HG03575 (cell line): ENCODE data around the gene PRTG.
"Not testable (repeated sequence)": the region's sequence is repeated elsewhere in the genome, so short reads cannot be mapped to it uniquely, and the experiment has no call there.

Source experiments
- ATAC-seq: cut with Tn5 transposase; IDR thresholded peaks from one replicate; pipeline ENCODE4 v1.9.1; 2021; ENCODE audit not compliant: unreplicated experiment, insufficient number of reproducible peaks, low FRiP score; ENCODE audit errors: extremely low read depth

Gene PRTG, protein sequence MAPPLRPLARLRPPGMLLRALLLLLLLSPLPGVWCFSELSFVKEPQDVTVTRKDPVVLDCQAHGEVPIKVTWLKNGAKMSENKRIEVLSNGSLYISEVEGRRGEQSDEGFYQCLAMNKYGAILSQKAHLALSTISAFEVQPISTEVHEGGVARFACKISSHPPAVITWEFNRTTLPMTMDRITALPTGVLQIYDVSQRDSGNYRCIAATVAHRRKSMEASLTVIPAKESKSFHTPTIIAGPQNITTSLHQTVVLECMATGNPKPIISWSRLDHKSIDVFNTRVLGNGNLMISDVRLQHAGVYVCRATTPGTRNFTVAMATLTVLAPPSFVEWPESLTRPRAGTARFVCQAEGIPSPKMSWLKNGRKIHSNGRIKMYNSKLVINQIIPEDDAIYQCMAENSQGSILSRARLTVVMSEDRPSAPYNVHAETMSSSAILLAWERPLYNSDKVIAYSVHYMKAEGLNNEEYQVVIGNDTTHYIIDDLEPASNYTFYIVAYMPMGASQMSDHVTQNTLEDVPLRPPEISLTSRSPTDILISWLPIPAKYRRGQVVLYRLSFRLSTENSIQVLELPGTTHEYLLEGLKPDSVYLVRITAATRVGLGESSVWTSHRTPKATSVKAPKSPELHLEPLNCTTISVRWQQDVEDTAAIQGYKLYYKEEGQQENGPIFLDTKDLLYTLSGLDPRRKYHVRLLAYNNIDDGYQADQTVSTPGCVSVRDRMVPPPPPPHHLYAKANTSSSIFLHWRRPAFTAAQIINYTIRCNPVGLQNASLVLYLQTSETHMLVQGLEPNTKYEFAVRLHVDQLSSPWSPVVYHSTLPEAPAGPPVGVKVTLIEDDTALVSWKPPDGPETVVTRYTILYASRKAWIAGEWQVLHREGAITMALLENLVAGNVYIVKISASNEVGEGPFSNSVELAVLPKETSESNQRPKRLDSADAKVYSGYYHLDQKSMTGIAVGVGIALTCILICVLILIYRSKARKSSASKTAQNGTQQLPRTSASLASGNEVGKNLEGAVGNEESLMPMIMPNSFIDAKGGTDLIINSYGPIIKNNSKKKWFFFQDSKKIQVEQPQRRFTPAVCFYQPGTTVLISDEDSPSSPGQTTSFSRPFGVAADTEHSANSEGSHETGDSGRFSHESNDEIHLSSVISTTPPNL

GRCh38 chr15:55742927-55743728 is at the start of gene PRTG:
TSS of gene PRTG (minus strand) at chr15:55743152. CDS start at chr15:55742931, 221 bp downstream.
- ATAC-seq: no peak

- ATAC-seq: no peak
These were observed 48.8 kb upstream of the PRTG start for GRCh38 chr15:55791551-55792400.

- ATAC-seq: no peak
These were observed 46.2 kb upstream of the PRTG start for GRCh38 chr15:55789066-55789660.

DNA sequence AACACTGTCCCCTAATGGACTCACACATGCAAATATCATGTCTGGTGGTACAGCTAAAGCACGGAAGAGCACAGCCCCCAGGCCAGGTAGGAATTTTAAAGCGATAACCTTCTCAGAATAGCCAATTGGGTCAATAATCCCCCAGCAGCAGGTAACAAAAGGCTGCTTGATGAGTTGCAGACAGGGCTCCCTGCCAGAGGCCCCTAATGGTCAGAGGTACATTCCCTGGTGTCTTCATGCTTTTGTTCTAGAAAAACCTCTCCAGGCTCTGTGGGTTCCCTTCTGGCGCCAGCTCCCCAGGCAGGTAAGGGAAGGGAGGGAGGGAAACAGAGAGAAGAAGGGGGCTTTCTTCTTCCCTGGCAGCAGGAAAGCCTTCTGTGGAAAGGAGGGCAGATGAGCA is 43.4 kb upstream of the PRTG start:
- no peak for ATAC-seq

DNA sequence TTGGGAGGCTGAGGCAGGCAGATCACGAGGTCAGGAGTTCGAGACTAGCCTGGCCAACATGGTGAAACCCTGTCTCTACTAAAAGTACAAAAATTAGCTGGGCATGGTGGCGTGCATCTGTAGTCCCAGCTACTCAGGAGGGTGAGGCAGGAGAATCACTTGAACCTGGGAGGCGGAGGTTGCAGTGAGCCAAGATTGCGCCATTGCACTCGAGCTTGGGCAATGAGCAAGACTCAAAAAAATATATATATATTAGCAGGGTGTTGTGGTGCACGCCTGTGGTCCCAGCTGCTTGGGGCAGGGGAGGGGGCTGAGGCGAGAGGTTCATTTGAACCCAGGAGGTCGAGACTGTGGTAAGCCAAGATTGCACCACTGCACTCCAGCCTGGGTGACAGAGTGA is 42.6 kb upstream of the PRTG start:
- ATAC-seq: not testable (repeated sequence)

- ATAC-seq: no peak
These were observed 41.3 kb upstream of the PRTG start for GRCh38 chr15:55784286-55784685.

- ATAC-seq: no peak
These were observed 39.9 kb upstream of the PRTG start for GRCh38 chr15:55782901-55783300.

DNA sequence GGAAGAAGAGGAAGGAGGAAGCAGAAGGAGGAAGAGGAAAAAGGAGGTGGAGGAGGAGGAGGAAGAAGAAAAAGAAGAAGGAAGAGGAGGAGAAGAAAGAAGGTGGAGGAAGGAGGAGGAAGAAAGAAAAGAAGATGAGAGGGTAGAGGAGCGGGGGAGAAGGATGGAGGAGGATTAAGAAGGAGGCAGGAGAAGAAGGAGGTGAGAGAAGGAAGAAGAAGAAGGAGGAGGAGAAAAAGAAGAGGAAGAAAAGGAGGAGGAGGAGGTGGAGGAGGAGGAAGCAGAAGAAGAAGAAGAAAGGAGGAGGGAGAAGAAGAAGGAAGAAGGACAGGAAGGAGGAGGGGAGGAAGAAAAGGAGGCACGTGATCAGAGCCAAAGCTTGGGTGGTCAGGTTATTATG is 37.3 kb upstream of the PRTG start:
- no peak for ATAC-seq

DNA sequence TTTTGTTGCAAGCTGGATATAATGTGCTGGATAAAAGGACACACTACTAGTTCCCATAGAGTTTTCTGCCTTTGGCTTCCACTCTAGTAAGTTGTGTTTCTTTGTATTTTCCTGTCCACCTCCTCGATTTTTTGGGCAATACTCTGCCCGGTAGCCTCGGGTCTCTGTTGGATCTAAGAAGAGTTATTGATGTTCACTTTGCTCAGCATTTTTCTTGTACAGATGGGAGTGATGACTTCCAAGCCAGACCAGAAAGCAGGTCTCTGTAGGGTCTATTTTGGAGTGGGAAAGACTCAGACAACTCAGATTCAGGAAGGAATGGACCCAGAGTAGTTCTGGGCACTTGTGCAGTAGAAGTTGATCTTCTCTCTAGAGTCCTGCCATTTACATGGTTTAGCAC is 36.0 kb upstream of the PRTG start:
- ATAC-seq: no peak

DNA sequence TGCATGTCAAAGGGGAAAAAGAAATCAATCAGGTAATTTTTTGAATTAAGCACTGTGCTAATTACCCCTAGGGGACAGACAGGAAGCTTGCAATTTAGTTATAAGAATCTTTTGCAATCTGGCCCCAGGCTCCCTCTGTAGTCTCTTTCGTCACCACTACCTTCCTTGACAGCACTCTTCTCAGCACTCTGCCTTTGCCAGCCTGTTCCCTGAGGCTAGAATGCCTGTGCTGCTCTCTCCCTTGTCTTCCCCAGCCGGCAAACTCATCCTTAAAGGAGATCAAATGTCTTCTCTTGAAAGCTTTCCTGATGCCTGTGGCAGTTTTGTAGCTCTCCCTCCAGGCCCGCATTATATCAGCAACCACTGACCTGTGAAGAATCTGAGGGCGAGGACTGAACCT is 32.4 kb upstream of the PRTG start:
- ATAC-seq: no peak

DNA sequence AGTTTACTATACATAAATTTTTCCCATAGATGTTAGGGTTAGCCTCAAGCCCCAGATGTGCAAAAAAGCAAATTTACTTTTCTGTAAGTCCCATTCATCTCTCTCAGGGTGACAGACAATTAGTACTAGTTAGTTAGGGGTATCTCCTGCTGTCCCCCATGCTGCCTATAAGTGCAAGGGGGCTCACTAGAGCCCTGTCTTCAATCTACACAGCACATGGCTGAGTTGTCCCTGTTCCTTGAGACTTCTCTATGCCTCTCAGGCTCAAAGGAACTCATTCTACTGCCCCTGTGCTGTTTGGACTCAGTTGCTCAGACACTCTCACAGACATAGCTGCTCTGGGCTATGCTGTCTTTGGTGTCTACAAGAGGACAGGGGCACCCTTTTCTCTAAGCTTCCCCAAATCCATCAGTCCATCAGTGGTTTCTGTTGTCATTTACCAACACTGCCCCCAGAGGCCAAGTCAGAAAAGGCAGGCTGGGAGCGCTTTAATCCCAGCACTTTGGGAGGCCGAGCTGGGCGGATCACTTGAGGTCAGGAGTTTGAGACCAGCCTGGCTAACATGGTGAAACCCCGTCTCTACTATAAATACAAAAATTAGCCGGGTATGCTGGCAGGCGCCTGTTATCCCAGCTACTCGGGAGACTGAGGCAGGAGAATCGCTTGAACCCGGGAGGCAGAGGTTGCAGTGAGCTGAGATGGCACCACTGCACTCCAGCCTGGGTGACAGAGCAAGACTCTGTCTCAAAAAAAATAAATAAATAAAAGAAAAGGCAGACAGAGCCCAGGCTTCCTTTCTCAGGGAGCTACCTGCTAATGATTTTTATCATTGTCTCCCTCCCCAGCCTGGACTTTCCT is 31.4 kb upstream of the PRTG start:
- ATAC-seq: no peak

DNA sequence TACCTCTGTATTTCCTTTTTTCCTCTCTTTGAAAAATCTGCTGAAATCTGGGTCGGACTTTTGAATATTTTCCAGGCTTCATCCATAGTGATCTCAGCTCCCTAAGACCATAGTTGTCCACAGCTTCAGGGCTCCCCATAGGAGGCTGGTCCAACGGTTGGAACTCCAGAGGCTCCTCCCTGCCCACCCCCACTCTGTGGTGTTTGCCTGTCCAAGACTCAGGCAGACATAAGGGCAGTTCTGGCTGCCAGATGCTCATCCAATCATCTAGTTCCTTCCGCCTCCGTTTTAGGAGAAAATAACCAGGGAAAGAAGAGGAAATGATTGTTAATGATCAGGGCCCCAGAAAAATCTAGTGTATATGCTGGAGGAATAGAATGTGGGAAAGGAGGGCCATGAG is 27.9 kb upstream of the PRTG start:
- no peak for ATAC-seq

- ATAC-seq: no peak
These were observed 27.3 kb upstream of the PRTG start for GRCh38 chr15:55770261-55770660.

GRCh38 chr15:55768670-55769185 is 25.8 kb upstream of the PRTG start:
- ATAC-seq: no peak

- ATAC-seq: no peak
These were observed 23.7 kb upstream of the PRTG start for GRCh38 chr15:55766676-55767075.

DNA sequence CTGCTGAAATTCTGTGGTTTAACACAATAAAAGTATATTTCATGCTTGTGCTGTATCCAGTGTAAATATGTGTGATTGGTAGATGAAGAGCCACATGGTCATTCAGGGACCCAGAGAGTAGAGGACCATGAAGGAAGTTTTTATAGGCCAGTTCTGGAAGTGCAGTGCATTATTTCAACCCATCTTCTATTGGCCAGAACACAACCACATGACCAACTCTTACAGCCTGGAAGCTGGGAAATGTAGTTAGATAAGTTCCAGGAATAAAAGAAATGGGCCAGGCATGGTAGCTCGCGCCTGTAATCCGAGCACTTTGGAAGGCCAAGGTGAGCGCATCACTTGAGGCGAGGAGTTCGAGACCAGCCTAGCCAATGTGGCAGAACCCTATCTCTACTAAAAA is 21.4 kb upstream of the PRTG start:
- ATAC-seq: no peak

DNA sequence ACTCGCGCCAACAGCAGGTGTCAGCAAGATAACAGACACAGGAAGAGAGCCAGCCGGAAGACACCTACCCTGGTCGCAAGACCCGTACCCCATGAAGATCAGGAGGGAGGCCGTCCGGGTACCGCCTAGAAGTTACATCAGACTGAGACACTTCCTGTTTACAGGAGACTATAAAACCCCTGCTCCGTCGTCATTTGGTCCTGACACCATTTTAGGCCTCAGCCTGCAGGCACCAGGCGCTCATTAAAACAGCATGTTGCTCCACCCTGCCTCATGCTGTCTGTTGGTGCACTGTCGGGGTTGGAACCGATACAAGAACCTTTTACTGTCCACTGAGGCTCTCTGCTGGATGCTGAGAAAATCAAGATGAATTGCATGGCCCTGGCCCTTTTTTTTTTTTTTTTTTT is 15.6 kb upstream of the PRTG start:
- ATAC-seq: no peak
